Activated T-helper 1 cell treated with anti-CD3 and anti-CD28 coated beads, Interleukin-12 subunit alpha, Interleukin-12 subunit beta, Interleukin-2, Interleukin-4 antibody, amounts not matched to agents 30 ng/mL and 10 ng/mL and 1 ng/mL, durations not matched to agents 14 hours and 24 hours and 36 hours (primary cell): ENCODE measurements around the gene MCRIP2. TPM values are rescaled to one million over a fixed set of nuclear protein-coding genes. Genes with fewer than 3 reads are reported as not detected.
A peak's percentile ranks its signal among the peaks of the same experiment; 100 is the strongest.

Experiments used
- DNase-seq: peaks from one replicate; pipeline ENCODE4 v3.0.0; 2021; ENCODE audit warnings: low spot score
- H3K27ac Mint-ChIP-seq: one replicate; pipeline ENCODE4 v1.8.0; 2021; ENCODE audit warnings: mild to moderate bottlenecking, mixed read lengths
- H3K27me3 Mint-ChIP-seq: one replicate; pipeline ENCODE4 v1.8.0; 2022; ENCODE audit warnings: mild to moderate bottlenecking, moderate library complexity, mixed read lengths; ENCODE audit not compliant: insufficient read depth
- H3K36me3 Mint-ChIP-seq: one replicate; pipeline ENCODE4 v1.8.0; 2021; ENCODE audit warnings: low read depth, mixed read lengths
- H3K4me1 Mint-ChIP-seq: one replicate; pipeline ENCODE4 v1.8.0; 2021; ENCODE audit warnings: low read depth, mixed read lengths
- H3K4me3 Mint-ChIP-seq: one replicate; pipeline ENCODE4 v1.8.0; 2021; ENCODE audit warnings: mild to moderate bottlenecking, moderate library complexity, mixed read lengths
- H3K9me3 Mint-ChIP-seq: one replicate; pipeline ENCODE4 v1.8.0; 2021; ENCODE audit warnings: mixed read lengths
- intact Hi-C: fragments of 100-400 bp; cut with micrococcal nuclease; formaldehyde crosslinking; loops from one replicate; pipeline ENCODE4 v1.15.1; 2024
- total RNA-seq: library from RNA; stranded (reverse); gene quantifications from 2 replicates; pipeline ENCODE4 v1.2.3, GENCODE V29; 2022

The MCRIP2 gene
- total RNA-seq, 1 donor from 2014 or later: 66.5 TPM

- peak within 1 kb of the TSS; percentile 86 for H3K27ac Mint-ChIP-seq
- peak; percentile 94 for DNase-seq
- H3K36me3 Mint-ChIP-seq: peaks cover 9% of the 10 kb centered on the region
- no peaks in the 10 kb centered on the region for H3K9me3 Mint-ChIP-seq
- H3K4me3 Mint-ChIP-seq: peak within 1 kb of the TSS; percentile 85
- intact Hi-C loops: loop anchor here (1.0 kb wide), 2 partner anchors 12 to 32 kb away; partner anchors contain the start of genes METTL26 and STUB1
- peaks cover 4% of the 10 kb centered on the region for H3K4me1 Mint-ChIP-seq
- H3K27me3 Mint-ChIP-seq: no peaks in the 10 kb centered on the region
Observed at GRCh38 chr16:667780-668518, 26.3 kb downstream of the MCRIP2 start, which contains the start of gene RHOT2. RHOT2 (plus strand) TSS chr16:668132; CDS start chr16:668200, 68 bp downstream.

DNA sequence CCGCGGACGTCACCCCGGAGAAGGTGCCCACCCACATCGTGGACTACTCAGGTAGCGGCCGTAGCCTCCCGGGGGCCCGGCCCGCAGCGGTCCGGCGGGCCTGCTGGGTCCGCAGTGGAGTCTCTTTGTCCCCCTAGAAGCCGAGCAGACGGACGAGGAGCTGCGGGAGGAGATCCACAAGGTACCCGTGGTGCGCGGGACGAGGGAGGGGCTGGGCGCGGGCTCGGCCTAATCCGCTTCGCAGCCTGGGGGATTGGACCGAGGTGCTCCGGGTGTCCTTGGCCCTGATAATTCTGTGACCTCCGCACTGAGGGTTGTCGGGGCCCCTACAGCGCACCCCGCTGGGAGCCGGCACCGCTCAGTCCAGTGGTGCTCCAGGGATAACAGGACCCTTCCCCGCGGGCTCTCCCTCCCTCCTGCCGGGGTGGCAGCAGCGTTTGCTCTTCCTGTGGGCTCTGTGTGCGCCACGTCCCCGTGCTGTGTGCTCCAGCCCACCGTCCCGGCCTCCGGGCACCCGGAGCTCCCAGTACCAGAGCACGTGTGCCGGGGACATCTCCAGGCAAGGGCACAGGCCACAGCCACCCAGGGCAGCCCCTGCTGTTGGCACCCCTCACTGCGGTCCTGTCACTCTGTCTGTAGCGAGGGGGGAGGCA lies 27.0 kb downstream of the MCRIP2 start:
- intact Hi-C loops: loop anchor here (1.0 kb wide), 1 partner anchor 32 kb away; the partner anchor contains the start of gene METTL26
- H3K9me3 Mint-ChIP-seq: no peaks in the 10 kb centered on the region
- DNase-seq: no peak
- H3K27ac Mint-ChIP-seq: no peak overlapping the region
- peak overlapping the region; percentile 85 for H3K4me3 Mint-ChIP-seq
- no peaks in the 10 kb centered on the region for H3K27me3 Mint-ChIP-seq
- H3K4me1 Mint-ChIP-seq: peaks cover 4% of the 10 kb centered on the region
- H3K36me3 Mint-ChIP-seq: peaks cover 11% of the 10 kb centered on the region

DNA sequence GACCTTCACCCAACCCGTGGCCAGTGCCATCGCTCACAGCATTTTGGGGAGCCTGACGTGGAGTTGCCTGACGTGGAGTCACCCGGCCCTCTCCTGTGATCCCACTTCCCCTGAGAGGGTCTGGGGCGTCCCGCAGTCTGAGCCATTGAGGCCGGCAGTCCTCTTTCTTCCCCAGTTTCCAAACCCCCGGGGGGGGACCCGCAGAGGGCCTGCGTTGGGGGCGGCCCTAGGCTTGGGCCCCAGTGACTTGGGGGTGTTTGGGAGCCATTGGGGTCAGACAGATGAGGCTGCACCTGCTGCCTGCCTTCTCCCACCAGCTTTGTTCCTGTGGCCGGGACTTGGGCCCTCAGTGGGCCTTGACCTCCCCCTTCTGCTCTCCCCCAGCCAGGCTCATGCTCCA lies 28.0 kb downstream of the MCRIP2 start:
- H3K4me3 Mint-ChIP-seq: peak overlapping the region; percentile 85
- H3K36me3 Mint-ChIP-seq: peaks cover 11% of the 10 kb centered on the region
- intact Hi-C loops: no loop called here
- no peak for DNase-seq
- no peak overlapping the region for H3K27ac Mint-ChIP-seq
- no peaks in the 10 kb centered on the region for H3K9me3 Mint-ChIP-seq
- H3K27me3 Mint-ChIP-seq: no peaks in the 10 kb centered on the region
- H3K4me1 Mint-ChIP-seq: peaks cover 4% of the 10 kb centered on the region

DNA sequence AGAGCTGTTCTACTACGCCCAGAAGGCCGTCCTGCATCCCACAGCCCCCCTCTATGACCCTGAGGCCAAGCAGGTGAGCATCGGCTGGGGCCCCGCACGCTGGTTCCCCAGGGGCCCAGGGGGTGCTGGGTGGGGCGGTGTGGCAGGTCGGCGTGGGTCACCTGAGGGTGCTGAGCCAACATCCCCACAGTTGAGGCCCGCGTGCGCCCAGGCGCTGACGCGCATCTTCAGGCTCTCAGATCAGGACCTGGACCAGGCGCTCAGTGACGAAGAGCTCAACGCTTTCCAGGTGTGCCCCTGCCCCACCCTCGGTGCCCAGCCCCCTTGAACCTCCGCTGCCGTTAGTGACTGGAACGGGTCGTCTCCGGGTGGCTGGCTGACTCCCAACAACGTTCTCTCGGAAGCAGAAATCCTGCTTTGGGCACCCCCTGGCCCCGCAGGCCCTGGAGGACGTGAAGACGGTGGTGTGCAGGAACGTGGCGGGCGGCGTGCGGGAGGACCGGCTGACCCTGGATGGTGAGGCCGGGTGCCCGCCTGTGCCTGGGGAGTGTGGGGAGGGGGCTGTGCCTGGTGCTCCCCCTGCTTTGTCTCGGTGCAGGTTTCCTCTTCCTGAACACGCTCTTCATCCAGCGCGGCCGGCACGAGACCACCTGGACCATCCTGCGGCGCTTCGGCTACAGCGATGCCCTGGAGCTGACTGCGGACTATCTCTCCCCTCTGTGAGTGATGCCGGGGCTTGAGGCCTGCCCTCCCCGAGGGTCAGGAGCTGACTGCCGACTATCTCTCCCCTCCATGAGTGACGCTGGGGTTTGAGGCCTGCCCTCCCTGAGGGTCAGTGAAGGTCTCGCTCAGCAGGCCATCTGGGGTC lies 29.1 kb downstream of the MCRIP2 start:
- H3K27ac Mint-ChIP-seq: no peak overlapping the region
- peak overlapping the region; percentile 85 for H3K4me3 Mint-ChIP-seq
- no peak for DNase-seq
- peaks cover 4% of the 10 kb centered on the region for H3K4me1 Mint-ChIP-seq
- intact Hi-C loops: no loop called here
- H3K36me3 Mint-ChIP-seq: peaks cover 11% of the 10 kb centered on the region
- no peaks in the 10 kb centered on the region for H3K9me3 Mint-ChIP-seq
- H3K27me3 Mint-ChIP-seq: peaks cover 7% of the 10 kb centered on the region

DNA sequence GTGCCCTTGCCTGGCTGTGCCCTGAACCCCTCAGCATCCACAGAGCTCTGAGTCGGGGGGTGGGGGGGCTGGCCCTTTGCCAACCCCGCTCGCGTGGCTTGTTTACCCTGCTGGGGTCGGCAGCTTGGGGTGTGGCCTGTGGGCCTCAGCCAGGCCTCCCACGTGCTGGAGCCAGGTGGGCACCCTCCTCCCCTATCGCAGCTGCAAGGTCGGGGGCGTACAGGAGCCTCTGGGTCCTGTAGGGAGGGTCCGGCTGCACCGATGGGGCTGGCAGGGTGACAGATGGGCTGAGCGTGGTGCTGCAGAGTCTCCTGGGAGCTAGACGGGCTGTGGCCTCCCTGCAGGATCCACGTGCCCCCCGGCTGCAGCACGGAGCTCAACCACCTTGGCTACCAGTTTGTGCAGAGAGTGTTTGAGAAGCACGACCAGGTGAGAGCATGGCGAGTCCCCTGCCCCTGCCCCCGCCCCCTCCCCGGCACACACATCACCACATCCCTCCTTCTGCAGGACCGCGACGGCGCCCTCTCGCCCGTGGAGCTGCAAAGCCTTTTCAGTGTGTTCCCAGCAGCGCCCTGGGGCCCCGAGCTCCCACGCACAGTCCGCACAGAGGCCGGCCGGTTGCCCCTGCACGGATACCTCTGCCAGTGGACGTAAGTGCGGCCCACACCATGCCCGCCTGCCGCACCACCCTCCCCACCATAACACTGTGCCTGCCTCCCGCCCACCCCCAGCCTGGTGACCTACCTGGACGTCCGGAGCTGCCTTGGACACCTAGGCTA lies 29.9 kb downstream of the MCRIP2 start:
- Mint-ChIP-seq H3K4me3 (peak overlapping the region; percentile 15), H3K27me3 (peaks cover 7% of the 10 kb centered on the region), H3K9me3 (no peaks in the 10 kb centered on the region), H3K4me1 (peaks cover 4% of the 10 kb centered on the region), H3K27ac (no peak overlapping the region), H3K36me3 (peaks cover 11% of the 10 kb centered on the region)
- DNase-seq: no peak
- intact Hi-C loops: no loop called here

DNA sequence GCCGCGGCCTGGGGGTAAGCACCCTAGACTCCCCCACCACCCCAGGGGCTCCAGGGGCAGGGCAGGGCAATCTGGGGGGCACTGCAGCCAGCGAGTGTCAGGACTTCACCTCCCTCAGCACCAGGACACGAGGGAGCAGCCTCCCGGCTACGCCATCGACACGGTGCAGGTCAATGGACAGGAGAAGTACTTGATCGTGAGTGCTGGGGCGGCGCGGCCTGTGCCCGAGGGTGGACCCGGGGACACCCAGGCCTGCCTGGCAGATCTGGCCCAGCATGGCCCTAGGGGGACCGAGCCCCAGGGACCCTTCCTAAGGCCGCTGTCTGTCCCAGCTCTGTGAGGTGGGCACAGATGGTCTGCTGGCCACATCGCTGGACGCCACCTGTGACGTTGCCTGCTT lies 30.7 kb downstream of the MCRIP2 start:
- no peaks in the 10 kb centered on the region for H3K9me3 Mint-ChIP-seq
- peaks cover 7% of the 10 kb centered on the region for H3K27me3 Mint-ChIP-seq
- no peak for DNase-seq
- no peak overlapping the region for H3K27ac Mint-ChIP-seq
- H3K36me3 Mint-ChIP-seq: peaks cover 11% of the 10 kb centered on the region
- intact Hi-C loops: no loop called here
- H3K4me3 Mint-ChIP-seq: no peak overlapping the region
- peaks cover 4% of the 10 kb centered on the region for H3K4me1 Mint-ChIP-seq

GRCh38 chr16:672851-673250 lies 31.2 kb downstream of the MCRIP2 start:
- Mint-ChIP-seq H3K27me3 (peaks cover 7% of the 10 kb centered on the region), H3K36me3 (peaks cover 11% of the 10 kb centered on the region), H3K9me3 (no peaks in the 10 kb centered on the region), H3K4me3 (no peak overlapping the region), H3K27ac (no peak overlapping the region), H3K4me1 (no peaks in the 10 kb centered on the region)
- intact Hi-C loops: no loop called here
- no peak for DNase-seq

DNA sequence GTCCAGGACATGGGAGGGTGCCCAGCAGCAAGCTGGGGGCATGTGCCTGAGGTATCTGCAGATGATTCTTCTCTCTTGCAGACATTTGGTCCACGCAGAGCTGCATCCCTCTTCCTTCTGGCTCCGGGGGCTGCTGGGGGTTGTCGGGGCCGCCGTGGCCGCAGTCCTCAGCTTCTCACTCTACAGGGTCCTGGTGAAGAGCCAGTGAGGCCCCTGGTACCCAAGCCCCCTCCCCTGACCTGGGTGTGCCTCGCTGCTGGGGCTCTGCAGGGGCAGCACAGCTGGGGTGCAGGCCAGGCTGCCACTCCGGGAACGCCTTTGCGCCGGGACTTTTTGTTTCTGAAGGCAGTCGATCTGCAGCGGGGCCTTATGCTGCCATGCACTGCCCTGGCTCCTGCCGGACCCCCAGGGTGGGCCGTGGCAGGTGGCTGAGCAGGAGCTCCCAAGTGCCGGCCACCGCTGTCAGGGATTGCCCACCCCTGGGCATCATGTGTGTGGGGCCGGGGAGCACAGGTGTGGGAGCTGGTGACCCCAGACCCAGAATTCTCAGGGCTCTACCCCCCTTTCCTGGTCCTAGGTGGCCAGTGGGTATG lies 31.9 kb downstream of the MCRIP2 start:
- Mint-ChIP-seq H3K4me3 (no peak overlapping the region), H3K27ac (no peak overlapping the region), H3K9me3 (no peaks in the 10 kb centered on the region), H3K27me3 (peaks cover 7% of the 10 kb centered on the region), H3K4me1 (no peaks in the 10 kb centered on the region), H3K36me3 (peaks cover 11% of the 10 kb centered on the region)
- no peak for DNase-seq
- intact Hi-C loops: no loop called here

DNA sequence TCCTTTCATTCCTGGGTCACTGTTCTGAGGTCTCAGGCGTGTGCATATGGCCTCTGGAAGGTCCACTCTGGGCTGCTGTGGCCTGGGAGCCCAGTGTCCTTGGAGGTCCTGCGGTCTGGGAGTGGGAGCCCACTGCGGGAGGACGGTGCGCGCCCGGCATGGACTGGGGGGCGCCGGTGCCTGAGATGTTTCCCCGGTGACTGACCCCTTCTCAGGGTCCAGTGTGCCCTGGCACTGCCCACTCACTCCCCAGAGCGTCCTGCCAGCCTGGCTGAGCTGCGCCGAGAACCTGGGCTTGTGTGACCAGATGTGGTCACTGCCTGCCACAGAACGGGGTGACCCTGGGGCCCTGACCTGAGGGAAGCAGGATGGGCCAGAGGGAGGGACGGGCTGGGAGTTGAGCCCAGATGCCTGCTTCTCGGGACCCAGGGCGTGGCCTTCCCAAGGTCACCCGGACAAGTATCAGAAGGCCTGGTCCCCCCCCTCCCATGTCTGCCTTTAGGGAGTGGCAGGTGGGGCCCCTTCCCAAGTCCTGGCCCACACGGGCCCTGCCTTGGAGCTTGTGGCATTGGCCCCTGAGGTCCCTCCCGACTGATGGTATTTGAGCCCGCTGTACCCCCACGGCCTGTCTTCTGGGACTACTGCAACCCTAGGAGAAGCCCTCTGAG lies 32.7 kb downstream of the MCRIP2 start:
- intact Hi-C loops: no loop called here
- H3K4me1 Mint-ChIP-seq: no peaks in the 10 kb centered on the region

DNA sequence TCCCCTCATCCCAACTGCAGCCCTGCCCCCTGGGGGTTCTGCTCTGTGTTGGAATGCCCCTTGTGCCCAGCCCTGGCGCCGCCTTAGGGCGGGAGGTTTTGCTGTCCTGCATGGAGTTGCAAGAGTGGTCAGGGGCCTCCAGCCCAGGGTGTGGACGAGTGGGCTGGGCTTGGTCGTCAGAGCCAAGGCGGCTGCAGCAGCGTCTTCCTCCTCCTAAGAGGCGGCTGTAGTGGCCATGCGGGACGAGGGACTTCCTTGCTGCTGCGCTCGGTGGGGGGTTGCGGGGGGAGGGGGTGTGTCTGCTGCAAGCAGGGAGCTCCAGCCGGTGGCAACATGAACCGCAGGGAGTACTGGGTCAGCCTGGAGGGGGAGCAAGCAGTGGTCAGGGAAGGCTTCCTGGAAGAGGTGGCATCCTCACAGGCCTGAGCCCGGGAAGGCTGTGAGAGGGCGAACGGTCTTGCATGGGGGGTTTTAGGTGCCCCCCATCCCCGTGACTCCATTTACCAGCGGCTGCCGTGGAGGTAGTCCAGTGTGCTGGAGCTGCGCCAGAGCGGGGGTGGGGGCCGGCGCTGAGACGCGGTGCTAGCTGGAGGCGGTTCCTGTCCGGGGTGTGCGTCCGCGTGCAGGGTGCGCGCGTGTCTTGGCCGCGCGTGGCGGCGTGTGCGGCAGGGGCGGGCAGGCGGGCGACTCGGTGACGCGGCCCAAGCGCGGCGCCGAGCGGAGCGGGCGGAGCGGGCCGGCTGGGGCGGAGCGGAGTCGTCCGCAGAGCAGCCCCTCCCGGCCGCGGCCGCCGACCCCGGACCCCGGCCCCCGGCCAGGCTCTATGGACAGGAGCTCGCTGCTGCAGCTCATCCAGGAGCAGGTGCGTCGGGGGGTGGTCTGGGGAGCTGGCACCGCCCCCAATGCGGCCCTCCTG lies 33.6 kb downstream of the MCRIP2 start, which contains the start of gene RHBDL1:
TSS of gene RHBDL1 (plus strand) at position 704 of the 916 bp plus-strand sequence. CDS start at position 824, 120 bp downstream.
- H3K27me3 Mint-ChIP-seq: peaks cover 7% of the 10 kb centered on the region
- no peaks in the 10 kb centered on the region for H3K4me1 Mint-ChIP-seq
- DNase-seq: no peak
- peaks cover 7% of the 10 kb centered on the region for H3K36me3 Mint-ChIP-seq
- no peaks in the 10 kb centered on the region for H3K9me3 Mint-ChIP-seq
- intact Hi-C loops: no loop called here
- H3K27ac Mint-ChIP-seq: no peak within 1 kb of the TSS
- no peak within 1 kb of the TSS for H3K4me3 Mint-ChIP-seq

More for the DNA sequence above, 32.7 kb downstream of the MCRIP2 start:
- Mint-ChIP-seq H3K9me3 (no peaks in the 10 kb centered on the region), H3K36me3 (peaks cover 11% of the 10 kb centered on the region), H3K27ac (no peak overlapping the region), H3K27me3 (peaks cover 7% of the 10 kb centered on the region), H3K4me3 (no peak overlapping the region)
- DNase-seq: no peak
